Activated naive CD8-positive, alpha-beta T cell treated with anti-CD3 and anti-CD28 coated beads, Interleukin-2, amount 50 U/mL, for 16 hours (primary cell): ENCODE results near the gene FOXJ3.

ENCODE experiments used
- DNase-seq: peaks from one replicate; pipeline ENCODE4 v3.0.0-alpha.2; 2020; ENCODE audit warnings: low read depth, low spot score

The FOXJ3 gene

DNA sequence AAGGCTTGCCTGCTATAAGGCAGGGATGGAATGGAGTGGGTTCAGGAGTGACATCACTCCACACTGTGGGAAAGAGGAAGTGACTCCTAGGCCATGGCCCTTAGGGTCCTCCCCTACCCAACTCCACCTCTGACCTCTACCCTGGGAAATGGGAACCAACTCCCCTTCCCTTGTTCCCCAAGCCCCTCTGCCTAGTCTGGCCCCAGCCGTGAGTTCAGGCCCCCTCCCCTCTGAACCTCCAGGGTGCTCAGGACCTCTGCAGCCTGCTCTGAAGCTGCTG is 166.7 kb downstream of the FOXJ3 start:
- DNase-seq: no peak

DNA sequence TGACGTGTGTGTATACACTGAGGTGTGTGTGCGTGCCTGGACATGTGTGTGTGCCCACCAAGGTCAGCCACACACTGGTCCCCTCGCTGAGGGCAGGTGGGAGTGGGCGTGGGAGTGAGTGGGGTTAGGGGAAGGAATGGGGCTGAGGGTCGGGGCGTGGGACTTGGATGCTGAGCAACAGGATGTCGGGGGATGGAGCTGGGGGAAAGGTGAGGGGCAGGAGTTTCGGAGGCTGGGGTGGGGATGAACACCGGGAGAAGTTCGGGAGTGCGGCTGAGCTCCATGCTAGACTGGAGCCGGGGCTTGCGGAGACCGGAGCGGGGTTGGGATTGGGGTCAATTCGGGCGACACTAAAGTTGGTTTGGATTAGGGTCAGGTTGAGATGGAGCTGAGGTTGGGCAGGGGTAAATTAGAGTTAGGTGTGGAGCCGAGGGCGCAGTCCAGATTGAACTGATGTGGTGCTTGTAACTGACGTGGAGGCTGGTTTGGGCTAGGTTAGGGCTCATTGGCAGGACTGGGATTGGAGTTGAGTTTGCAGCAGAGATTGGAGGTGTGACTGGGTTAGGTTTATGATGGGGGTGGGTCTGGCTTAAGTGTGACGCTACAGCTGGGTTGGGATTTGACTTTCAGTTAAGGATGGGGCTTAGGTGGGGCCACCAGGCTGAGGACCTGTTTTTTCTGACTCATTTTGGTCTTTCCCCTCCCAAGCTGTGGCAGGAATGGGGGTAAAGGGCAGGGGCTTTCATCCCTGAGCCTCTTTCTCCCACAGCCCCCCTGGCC is 167.2 kb downstream of the FOXJ3 start:
- no peak for DNase-seq

DNA sequence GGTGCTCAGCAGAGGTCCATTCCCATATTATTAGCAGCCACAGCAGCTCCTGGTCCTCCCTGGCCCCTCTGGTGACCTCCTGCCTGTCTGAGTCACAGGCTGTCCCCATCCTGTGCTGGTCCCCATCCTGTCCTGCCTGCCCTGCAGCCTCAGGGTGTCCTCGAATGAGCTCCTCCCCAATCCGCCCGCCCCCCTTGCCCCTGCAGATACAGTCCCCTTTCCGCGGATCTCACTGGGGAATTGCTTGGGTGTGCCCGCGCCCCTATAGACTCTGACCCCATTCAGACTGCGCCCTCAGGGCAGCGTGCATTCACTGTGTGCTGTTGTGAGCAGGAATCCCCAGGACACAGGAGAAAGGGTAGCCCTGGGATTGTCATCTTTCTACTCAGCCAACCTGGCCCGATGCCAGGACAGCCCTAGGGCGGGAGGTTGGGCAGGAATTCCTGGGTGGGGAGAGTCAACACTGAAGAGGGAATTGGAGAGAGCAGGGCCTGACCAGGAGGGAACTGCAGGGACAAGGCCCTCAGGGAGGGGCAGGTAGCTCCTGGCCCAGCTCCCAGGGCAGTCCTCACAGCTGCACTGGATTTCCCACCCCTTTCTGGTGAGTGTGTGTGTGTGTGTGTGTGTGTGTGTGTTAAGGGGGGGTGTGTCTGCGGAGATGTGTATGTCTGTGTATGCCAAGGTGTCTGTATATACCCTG is 169.4 kb downstream of the FOXJ3 start:
- no peak for DNase-seq

DNA sequence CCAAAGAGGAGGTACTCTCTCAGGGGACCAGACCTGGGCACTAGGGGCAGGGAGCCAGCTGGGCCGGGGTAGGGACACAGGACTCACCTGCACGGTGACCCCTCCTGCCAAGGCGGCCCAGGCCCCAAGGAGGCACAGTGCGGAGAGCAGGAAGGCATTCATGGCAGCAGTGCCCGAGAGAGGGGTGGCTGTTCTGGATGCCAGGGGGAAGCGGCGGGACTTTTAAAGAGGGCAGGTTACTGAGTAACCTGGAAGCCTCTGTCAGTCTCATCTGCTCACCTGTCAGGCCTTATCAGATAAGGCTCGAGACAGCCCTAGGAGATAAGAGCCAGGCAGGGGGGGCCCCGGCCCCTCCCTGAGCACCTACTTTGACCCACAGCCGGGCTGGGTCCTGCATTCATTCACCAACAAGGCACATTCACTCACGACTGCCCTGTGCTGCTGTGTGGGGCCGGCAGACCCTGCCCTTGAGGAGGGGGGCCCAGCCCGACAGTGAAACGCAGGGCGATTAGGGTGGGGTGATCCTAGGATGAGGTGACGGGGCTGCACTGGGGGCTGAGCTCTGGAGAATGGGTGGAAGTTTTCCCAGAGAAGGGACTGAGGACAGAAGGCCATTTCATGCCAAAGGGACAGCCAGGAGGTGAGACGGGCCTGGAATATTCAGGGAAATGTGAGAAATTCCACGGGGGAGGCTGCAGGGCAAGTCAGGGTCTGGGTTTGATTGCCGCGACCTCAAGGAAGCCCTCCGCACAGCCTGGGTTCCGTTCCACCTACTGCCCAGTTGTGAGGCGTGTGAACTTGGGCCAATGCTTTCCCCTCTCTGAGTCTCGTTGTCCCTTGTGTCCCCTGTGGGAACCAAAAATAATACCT is 170.2 kb downstream of the FOXJ3 start, which contains the start of gene GUCA2A:
Gene GUCA2A (minus strand): TSS at position 195 of the 870 bp plus-strand sequence. CDS start 33 bp downstream, at position 162.
- DNase-seq: no peak

DNA sequence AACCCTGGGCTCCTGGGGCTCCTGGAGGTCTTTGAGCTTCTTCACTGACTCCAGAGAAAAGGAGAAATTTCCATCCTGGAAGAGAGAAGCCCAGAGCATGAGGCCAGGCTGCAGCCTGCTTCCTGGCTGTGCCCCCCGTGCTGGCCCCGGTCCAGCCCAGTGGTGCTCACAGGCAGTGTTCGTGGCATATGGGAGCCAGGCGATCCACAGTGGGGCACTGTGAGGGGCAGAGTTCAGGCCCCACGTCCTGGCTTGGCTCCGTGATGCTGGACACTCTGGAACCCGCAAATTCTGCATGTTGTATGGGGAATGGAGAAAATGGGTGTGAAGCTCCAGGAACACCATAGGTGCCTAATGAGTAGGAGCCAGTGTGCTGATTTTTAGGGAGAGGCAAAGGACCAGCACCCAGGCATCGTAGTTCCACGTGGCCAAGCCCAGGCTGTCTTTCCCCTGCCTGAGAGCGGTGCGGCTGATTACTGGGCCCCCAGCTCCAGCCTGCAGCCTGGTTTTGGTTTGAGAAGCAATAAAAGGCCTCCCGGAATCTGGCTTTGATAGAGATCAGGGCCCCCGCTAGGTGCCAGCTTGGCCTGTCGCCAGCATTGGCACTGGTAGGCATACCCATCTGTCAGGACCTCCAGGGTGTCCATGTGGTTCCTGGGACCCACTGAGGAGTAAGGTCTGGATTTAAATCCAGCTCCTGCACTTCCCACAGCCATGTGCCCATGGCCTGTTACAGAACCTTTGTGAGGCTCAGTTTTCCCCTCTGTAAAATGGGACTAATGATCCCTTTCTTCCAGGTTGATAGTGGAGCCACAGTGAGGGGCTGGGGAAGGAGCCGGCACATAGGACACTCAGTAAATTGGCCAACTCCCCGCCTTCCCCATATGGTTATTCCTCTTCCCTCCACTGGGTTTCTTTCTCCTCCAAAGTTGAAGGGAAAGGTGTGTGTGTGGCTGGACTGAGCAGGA is 171.2 kb downstream of the FOXJ3 start:
- DNase-seq: no peak

DNA sequence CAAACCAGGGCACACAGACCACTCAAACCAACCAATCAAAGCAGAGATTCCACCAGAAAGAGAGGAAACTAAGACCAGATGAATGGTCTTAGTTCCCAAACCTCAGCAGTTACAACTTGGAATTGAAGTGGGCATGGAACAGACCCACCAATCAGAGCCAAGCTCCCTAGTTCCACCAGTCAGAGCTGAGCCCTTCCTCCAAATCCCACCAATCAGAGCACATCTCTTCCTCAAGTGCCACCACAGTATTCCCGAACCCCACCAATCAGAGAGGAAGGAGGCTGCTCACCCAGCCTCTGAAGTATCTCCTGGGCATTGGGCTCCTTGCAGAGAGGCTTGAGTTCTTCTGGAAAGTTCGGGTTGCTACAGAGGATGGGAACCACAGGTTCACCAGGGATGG is 171.9 kb downstream of the FOXJ3 start:
- no peak for DNase-seq

DNA sequence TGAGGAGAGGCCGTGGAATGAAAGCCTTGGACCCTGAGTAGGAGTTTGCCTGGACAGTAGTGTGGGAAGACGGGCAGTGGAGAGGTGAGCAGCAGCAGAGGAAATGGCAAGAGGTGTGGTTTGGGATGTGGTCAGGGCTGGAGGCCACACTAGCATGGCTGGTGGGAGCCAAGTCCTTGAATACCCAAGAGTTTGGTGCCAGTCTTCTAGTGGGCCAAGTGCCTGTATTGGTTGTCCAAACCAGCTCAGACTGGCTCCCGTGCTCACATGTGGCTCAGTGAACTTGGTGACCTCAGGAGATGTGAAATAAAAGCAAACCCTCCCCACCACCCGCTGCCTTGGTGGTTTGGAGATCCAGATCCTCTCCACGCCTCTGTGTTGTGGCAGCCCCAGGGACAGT is 172.9 kb downstream of the FOXJ3 start:
- no peak for DNase-seq

DNA sequence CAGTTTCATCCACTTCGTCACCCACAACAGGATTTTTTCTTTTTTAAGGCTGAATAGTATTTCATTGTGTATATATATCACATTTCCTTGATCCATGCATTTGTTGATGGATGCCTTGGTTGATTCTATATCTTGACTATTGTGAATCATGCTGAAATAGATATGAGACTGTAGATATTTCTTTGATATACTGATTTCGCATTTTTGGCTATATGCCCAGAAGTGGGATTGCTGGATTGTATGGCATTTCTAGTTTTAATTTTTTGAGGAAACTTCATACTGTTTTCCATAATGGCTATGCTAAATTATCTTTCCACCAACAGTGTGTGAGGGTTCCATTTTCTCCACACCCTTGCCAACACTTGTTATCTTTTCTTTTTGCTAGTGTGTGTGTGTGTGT is 176.8 kb downstream of the FOXJ3 start:
- no peak for DNase-seq

DNA sequence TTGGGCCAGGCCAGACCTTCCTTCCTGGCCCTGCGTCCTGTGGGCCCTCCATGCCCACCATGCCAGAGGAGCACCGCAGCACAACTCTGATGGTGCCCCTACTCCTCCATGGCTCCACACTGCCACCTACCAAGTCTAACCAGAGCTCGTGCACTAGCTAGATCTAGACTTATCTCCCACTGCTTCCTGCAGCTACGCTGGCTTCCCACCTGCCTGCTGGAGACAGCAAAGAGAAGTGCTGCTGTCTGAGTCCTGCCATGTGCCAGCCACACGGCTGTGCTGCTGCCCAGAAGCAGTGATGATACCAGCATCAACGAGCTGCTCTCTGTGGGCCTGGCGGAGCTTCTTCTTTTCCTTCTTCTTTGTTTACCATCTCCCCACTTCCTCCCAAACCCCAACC is 177.4 kb downstream of the FOXJ3 start:
- DNase-seq: no peak

DNA sequence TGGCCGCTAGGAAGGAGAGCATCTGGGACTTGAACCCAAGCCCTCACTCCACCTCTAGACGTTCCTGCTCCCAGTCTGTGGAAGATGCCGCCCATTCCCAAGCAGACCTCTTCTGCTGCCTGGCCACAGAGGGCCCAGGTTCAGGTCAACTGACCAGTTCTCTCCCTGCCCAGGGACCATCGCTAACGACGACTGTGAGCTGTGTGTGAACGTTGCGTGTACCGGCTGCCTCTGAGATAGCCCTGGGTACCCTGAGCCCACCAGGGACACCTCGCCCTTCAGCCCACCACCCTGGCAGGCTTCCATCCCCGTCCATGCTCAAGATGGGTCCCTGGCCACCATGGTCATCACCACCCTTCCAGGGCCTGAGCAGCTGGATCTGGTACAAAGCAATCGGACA is 179.7 kb downstream of the FOXJ3 start:
- no peak for DNase-seq

DNA sequence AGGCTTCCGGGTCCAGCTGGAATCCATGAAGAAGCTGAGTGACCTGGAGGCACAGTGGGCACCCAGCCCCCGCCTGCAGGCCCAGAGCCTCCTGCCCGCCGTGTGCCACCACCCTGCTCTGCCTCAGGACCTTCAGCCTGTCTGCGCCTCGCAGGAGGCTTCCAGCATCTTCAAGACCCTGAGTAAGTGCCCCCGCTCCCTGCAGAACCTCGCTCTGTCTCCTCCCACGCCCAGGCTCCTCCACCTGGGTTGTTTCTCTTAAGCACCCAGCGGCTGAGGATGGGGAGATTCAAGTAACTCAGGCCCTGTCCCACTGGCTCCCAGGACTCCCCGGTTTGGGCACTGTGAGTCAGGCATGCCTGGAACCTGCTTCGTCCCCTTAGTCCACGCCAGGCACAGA is 180.3 kb downstream of the FOXJ3 start:
- no peak for DNase-seq

DNA sequence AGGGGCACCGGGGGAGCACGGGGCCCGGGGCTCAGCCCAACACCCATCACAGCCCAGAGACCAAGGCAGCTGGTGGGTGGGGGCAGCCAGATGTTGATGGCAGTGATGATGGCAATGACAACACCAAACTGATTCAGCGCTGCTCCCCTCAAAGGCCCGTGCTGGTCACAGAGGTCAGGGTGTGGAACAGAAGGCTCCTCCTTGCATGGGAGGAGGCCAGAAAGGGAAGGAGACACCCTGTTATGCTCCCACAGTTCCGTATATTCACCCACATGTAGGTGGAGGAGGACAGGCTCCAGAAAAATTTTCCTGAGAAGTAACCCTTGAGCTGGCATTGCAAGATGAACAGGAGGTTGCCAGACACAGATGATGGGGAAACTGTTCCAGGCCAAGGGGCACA is 181.4 kb downstream of the FOXJ3 start:
- DNase-seq: no peak

DNA sequence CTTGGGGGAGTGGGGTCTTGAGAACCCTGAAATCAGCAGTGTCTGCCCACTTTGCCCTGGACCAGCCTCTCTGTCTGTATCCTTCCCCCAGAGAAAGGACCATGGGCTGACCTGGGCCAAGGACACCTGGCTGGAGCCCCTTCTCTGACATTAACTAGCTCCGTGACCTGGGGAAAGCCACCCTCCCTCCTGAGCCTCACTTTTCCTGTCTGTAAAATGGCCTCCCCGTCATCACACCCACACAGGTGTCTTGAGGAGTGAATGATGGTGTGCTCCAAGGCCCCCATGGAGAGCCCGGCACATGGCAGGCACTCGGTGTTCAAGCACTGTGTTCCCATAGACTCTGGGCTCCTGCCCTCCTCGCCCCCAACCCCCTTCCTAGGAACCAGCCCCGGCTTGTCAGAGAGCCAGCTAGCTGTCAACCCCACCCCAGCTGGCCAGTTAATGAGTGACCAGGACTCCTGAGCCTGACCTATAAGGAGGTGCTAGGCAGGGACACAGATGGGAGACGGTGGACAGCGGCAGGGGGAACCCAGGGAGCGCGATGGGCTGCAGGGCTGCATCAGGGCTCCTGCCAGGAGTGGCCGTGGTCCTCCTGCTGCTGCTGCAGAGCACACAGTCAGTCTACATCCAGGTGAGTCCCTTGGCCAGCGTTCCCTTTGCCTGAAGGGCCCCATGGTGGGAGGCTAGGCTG is 182.0 kb downstream of the FOXJ3 start, which contains the start of gene GUCA2B:
Gene GUCA2B (plus strand): TSS at position 504 of the 694 bp plus-strand sequence. CDS start 41 bp downstream, at position 545.
- no peak for DNase-seq

DNA sequence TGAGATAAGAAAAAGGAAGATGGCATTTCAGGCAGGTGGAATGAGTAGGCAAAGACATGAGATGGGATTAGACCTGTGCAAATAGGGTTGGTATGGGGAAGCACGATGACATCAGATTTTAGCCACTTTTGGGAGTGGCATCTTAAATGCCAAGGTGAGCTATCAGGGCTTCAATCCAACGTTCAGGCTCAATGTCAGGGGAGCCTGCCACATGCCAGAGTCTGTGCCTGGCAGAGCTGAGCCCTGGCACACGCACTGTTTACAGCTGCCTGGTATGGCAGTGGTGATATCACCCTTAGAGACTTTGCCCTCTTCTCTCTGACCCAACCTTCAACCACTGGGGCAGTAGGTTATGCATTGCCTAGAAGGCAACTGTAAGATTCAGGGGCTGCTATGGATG is 182.9 kb downstream of the FOXJ3 start:
- DNase-seq: no peak

DNA sequence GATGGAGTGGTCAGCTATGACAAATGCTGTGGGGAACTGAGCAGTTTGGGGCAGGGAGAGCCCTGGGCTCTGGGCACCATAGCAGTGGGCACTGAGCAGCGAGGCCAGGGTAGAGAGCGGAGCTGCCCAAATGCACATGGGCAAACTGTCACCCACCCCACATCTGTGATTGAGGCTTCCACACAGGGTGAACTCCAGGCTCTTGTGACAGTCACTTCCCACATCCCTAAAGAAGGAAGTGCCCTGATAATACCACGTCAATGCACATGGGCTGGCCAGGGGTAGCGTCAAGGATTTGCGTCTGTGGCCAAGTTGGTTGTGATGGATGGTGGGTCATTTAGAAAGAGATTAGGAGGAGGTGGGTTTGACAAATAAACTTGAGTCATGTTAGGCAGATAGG is 184.4 kb downstream of the FOXJ3 start:
- DNase-seq: no peak

DNA sequence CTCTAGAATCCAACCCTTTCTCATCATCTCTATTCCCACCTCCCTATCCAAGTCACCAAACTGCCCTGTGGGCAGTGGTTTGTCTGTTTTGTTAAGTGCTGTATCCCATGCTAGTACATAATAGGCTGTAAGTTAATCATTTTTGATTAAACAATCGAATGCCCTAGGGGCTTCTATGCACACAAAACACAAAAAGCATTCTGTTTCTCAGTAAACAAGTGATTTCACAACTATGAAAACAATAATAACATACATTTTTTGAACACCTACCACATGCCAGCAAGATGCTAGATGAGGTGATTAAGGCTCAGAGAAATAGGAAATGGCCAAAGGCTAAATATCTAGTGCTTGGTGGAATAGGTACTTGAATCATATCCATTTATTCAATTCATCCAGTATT is 186.9 kb downstream of the FOXJ3 start:
- no peak for DNase-seq

DNA sequence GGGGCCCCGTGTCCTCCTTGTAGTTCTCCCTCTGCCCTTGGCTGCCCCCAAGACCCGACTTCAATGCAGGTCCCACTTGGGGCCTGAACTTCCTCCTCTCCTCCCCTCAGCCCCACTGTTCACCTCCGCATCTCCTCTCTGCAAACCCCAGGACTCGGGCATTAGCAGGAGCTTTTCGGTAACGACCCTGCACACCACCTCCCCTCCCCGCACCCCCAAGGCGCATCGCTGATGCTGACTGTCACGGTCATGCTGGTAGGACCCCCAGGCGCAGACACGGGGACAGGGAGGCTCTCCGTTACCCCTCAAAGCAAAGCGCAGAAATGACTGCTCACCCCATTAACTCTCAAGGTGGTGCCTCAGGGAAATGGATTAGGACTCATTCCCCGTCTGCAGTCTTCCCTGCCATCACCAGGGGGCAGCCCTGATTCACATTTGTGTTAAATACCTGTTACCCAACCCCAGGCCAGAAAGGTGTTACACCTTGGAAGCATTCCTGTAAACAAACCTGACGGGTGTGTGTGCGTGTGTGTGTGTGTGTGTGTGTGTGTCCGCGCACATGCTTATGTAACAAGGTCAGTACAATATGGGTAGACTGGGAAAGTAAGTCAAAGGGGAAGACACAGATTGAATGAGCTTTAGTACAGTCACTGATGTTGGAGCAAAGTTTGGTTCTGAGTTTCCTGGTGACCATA is 188.3 kb downstream of the FOXJ3 start:
- DNase-seq: peak; percentile 44

DNA sequence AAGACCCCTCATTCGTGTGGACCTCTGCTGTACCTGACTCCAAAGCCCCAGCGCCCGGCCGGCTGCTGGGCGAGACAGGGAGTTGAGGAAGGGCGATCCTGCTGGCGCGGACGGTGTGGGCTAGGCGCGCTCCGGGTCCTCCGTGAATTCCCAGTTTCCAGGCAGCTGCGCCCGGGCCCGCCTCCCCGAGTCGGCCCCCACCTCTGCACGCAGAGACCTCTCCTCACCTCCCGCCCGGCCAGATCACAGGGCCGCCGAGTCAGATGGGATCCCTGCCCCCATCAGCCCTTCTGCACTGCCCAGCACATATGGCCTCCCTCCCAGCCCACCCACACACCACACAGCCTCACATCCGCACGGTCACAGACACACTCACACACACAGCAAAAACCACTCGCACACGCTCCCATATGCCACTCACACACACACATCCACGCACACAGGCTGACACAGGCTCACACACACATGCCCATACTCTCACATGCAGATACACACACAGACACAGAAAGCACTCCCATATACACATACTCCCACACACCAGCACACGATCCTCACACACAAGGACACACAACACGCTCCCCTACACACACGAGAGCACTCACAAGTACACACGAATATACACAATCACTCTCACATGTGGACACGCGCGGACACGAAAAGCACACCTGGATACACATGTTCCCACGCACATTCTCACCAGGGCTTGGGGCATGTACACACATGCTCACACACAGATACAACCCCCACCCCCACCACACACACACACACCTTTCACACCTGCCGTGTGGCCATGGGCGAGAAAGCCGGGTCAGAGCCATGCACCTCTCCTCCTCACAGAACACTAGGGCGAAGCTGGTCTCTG is 189.0 kb downstream of the FOXJ3 start:
- DNase-seq: no peak

DNA sequence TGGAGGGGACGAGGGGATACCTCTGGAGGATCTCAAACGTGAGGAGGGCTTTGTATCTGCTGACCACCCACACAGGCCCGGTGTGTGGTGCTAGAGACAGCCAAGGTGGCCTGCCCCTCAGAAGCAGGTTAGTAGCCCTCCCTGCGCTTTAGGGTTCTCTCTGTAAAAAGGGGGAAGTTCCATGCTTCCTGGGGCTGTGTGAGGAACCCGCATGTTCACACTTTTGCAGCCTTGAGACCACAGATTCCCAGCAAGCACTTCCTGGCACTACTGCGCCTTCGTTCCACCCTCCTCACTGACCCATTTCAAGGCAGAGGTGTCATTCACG is 189.7 kb downstream of the FOXJ3 start:
- DNase-seq: no peak
